Hepatic stellate cell (primary cell): ENCODE data around the gene ARAP1.

Experiments
- DNase-seq: peaks from one replicate; pipeline ENCODE4 v3.0.0; 2011; ENCODE audit warnings: low spot score

Gene ARAP1

GRCh38 chr11:72724851-72725723 lies 27.1 kb downstream of the ARAP1 start:
- DNase-seq: peak; percentile 81

- no peak for DNase-seq
These were observed 28.1 kb downstream of the ARAP1 start for GRCh38 chr11:72724021-72724551.

- DNase-seq: no peak
These were observed 28.7 kb downstream of the ARAP1 start for GRCh38 chr11:72723508-72723907.

- peak; percentile 99 for DNase-seq
These were observed 30.0 kb downstream of the ARAP1 start for GRCh38 chr11:72722050-72722748.

- no peak for DNase-seq
These were observed 30.5 kb downstream of the ARAP1 start for GRCh38 chr11:72721689-72722049.

GRCh38 chr11:72721276-72721675 lies 30.9 kb downstream of the ARAP1 start:
- no peak for DNase-seq

- no peak for DNase-seq
These were observed 31.4 kb downstream of the ARAP1 start for GRCh38 chr11:72720784-72721183.

- DNase-seq: no peak
These were observed 32.2 kb downstream of the ARAP1 start for GRCh38 chr11:72720047-72720446.

- DNase-seq: no peak
These were observed 32.7 kb downstream of the ARAP1 start for GRCh38 chr11:72719551-72719950.

- no peak for DNase-seq
These were observed 33.1 kb downstream of the ARAP1 start for GRCh38 chr11:72719144-72719543.

- no peak for DNase-seq
These were observed 34.1 kb downstream of the ARAP1 start for GRCh38 chr11:72718101-72718501.

GRCh38 chr11:72716788-72717435 lies 35.3 kb downstream of the ARAP1 start:
- DNase-seq: no peak

- no peak for DNase-seq
These were observed 35.9 kb downstream of the ARAP1 start for GRCh38 chr11:72716290-72716689.

GRCh38 chr11:72712841-72713240 lies 39.4 kb downstream of the ARAP1 start:
- no peak for DNase-seq

- DNase-seq: no peak
These were observed 39.9 kb downstream of the ARAP1 start for GRCh38 chr11:72712168-72712751.

- DNase-seq: no peak
These were observed 41.1 kb downstream of the ARAP1 start for GRCh38 chr11:72711141-72711540.

- DNase-seq: no peak
These were observed 41.9 kb downstream of the ARAP1 start for GRCh38 chr11:72710278-72710677.

- no peak for DNase-seq
These were observed 42.5 kb downstream of the ARAP1 start for GRCh38 chr11:72709478-72710238.

GRCh38 chr11:72707032-72707431 lies 45.2 kb downstream of the ARAP1 start:
- DNase-seq: no peak

- no peak for DNase-seq
These were observed 45.6 kb downstream of the ARAP1 start for GRCh38 chr11:72706579-72706978.
